ENCODE results near the gene BTBD9.

The BTBD9 gene

GRCh38 chr6:38578075-38578474, 61.7 kb downstream of the BTBD9 start:
- no peak for TF ChIP-seq CTCF (IDR thresholded peaks at IDR 0.05)

- no peak for TF ChIP-seq CTCF (IDR thresholded peaks at IDR 0.05)
Measured at GRCh38 chr6:38577492-38577891, 62.2 kb downstream of the BTBD9 start.

- no peak for TF ChIP-seq CTCF (IDR thresholded peaks at IDR 0.05)
Measured at GRCh38 chr6:38573801-38574395, 65.8 kb downstream of the BTBD9 start.

- no peak for TF ChIP-seq CTCF (IDR thresholded peaks at IDR 0.05)
Measured at GRCh38 chr6:38572186-38572813, 67.4 kb downstream of the BTBD9 start.

- TF ChIP-seq CTCF (IDR thresholded peaks at IDR 0.05), result no peak
Measured at GRCh38 chr6:38571721-38572120, 68.0 kb downstream of the BTBD9 start.

- TF ChIP-seq CTCF (IDR thresholded peaks at IDR 0.05), result peak; percentile 52
Measured at GRCh38 chr6:38570750-38571149, 69.0 kb downstream of the BTBD9 start.

GRCh38 chr6:38567436-38567835, 72.3 kb downstream of the BTBD9 start:
- no peak for TF ChIP-seq CTCF (IDR thresholded peaks at IDR 0.05)
